AG04449 (cell line): Measurements from ENCODE around the gene WWC1.

Experiments used
- CTCF ChIA-PET: fragments of 350-600 bp; formaldehyde crosslinking; extraction: SDS; loops from one replicate; lab custom pipeline; 2021; ENCODE audit warnings: antibody characterized with exemption; lab: Yijun Ruan, JAX
- POLR2A ChIA-PET: fragments of 400-600, 350-600 bp; formaldehyde crosslinking; extraction: SDS; loops from one replicate; lab custom pipeline; 2020; ENCODE audit warnings: antibody characterized with exemption, inconsistent platforms; lab: Yijun Ruan, JAX
- DNase-seq: peaks from one replicate; pipeline ENCODE4 v3.0.0-alpha.2; 2010; ENCODE audit warnings: low read depth, low spot score
- H3K4me3 ChIP-seq: 2 replicates; pipeline ENCODE4 v1.5.1; 2011; ENCODE audit warnings: low read depth, mild to moderate bottlenecking, control low read depth, low read length
- CTCF ChIP-seq: IDR thresholded peaks from one replicate; pipeline ENCODE4 v1.5.1; 2011; ENCODE audit warnings: mild to moderate bottlenecking, moderate library complexity, low read length, control low read depth, inconsistent platforms; ENCODE audit not compliant: insufficient read depth; ENCODE audit errors: missing control alignments

The WWC1 gene

GRCh38 chr5:168296682-168297081 is 5.2 kb downstream of the WWC1 start:
- no peak for DNase-seq
- POLR2A ChIA-PET = no interaction called here
- no peak for TF ChIP-seq CTCF
- no peak overlapping the region for H3K4me3 ChIP-seq
- CTCF ChIA-PET = interaction anchor here (1.4 to 7.5 kb wide), 5 partner anchors 7 to 51 kb away, joined by 4 to 87 read pairs (median 14); no protein-coding TSS in a partner anchor

- DNase-seq = no peak
- TF ChIP-seq CTCF = no peak
- ChIA-PET POLR2A (no interaction called here), CTCF (interaction anchor here (1.1 to 1.8 kb wide), 2 partner anchors 9 to 29 kb away, joined by 3 to 4 read pairs; no protein-coding TSS in a partner anchor)
- no peak overlapping the region for H3K4me3 ChIP-seq
Observed at GRCh38 chr5:168298949-168299348, 7.5 kb downstream of the WWC1 start.

DNA sequence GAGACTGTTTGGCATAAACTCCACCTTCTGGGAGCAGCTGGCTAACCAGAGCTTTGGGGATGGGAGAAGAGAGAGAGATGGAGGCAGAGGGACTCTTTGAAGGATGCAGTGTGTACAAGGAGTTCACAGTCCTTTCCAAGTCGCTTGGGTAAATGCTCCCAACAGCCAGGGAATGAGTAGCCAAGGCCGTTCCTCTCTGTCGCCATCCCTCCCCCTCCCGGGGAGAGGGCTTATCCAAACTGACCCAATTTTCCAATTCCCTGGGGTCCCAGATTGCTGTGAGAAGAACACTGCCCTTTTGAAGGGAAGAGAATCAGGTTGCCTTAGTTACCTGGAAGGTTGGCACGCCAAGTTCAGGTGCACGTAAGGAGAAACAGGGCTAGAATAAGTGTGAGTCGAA is 7.9 kb downstream of the WWC1 start:
- TF ChIP-seq CTCF = no peak
- ChIA-PET POLR2A (no interaction called here), CTCF (interaction anchor here (1.8 kb wide), 1 partner anchor 10 kb away, joined by 4 read pairs; no protein-coding TSS in a partner anchor)
- no peak overlapping the region for H3K4me3 ChIP-seq
- DNase-seq = no peak

GRCh38 chr5:168300326-168301182 is 9.1 kb downstream of the WWC1 start:
- TF ChIP-seq CTCF = no peak
- H3K4me3 ChIP-seq = no peak overlapping the region
- DNase-seq = no peak
- ChIA-PET CTCF (interaction anchor here (1.6 to 8.0 kb wide), 2 partner anchors 7 to 185 kb away, joined by 4 to 87 read pairs; partner anchors contain the start of genes RARS1 and WWC1), POLR2A (no interaction called here)

DNA sequence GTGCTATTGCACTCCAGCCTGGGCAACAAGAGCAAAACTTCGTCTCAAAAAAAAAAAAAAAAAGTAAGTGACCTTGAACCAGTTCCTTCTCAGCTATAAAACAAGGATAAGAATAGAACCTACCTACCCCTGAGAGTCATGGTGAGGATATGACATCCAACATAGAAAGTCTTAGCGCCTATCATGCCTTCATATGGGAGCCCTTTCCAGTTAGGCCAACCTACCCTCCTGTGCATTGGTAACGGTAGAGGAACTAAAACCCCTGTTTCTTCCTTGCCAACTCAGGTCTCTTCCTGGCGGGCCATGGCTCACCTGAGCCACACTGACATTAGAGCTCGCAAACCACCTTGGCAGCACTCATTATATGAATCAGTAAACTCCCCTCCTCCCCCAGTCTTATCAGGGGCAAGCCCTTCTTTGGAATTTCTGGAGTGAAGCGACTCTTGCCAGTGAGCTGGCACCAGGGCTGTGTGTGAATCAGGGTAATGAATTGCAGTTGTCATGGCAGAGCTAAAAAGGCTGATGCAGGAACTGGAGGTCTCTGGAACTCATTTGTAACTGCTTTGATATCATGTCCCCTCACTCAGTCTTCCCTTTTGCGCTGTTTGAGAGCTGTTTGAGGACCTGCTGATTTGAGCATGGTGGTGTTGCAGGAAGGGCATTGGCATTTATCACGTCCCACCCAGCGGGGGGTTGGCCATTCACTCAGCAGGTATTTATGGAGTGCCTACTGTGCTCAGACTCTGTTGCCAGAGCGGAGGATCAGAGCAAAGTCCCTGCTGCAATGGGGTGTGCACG is 10.3 kb downstream of the WWC1 start:
- no peak for TF ChIP-seq CTCF
- CTCF ChIA-PET = interaction anchor here (1.2 to 8.0 kb wide), 3 partner anchors 8 to 184 kb away, joined by 3 to 87 read pairs (median 4); partner anchors contain the start of genes RARS1 and WWC1
- POLR2A ChIA-PET = no interaction called here
- DNase-seq = no peak
- H3K4me3 ChIP-seq = no peak overlapping the region

DNA sequence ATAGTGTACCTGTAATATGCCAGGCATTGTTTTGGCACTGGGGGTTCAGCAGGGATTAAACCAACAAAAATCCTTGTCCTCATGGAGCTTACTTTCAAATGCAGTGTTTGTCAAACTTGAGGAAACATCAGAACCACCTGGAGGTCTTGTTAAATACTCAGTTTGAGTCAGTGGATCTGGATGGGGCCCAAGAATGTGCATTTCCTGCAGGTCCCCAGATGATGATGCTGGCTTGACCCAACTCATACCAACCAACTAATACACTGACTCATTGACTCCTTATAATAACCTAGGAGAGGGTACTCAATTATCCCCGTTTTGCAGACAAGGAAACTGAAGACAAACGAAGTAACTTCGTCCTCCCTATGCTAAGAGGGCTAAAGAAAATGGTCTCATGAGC is 11.3 kb downstream of the WWC1 start:
- no peak overlapping the region for H3K4me3 ChIP-seq
- ChIA-PET CTCF (interaction anchor here (8.0 kb wide), 1 partner anchor 9 kb away, joined by 87 read pairs; the partner anchor contains the start of gene WWC1), POLR2A (no interaction called here)
- DNase-seq = no peak
- no peak for TF ChIP-seq CTCF
